ENCODE data around the gene OR6M1. TPM values are rescaled to one million over a fixed set of nuclear protein-coding genes. Genes with fewer than 3 reads are reported as not detected.

The OR6M1 gene
- total and polyA plus RNA-seq, 7 experiments from 2014 or later: not detected

- H3K36me3 ChIP-seq (ENCODE audit: control insufficient read depth in 2 of 3, insufficient read depth in 3 of 3, low read length in 3 of 3): no peaks in the 10 kb centered on the region
- Mint-ChIP-seq H3K4me1 (no peaks in the 10 kb centered on the region), H3K4me3 (no peak overlapping the region), H3K27ac (no peak overlapping the region), H3K9me3 (peaks cover 0 to 4% (median 0%) of the 10 kb centered on the region in 11 donors), H3K27me3 (peaks cover 10 to 15% (median 14%) of the 10 kb centered on the region in 5 donors), H3K36me3 (no peaks in the 10 kb centered on the region)
- CTCF ChIA-PET: no interaction called here
- H3K4me3 ChIP-seq (ENCODE audit: low read length): no peak overlapping the region
- DNase-seq: no peak
- no peaks in the 10 kb centered on the region for H3K4me1 ChIP-seq (ENCODE audit: control insufficient read depth in 2 of 2, insufficient read depth in 2 of 2, low read length in 2 of 2)
- no peaks in the 10 kb centered on the region for H3K9me3 ChIP-seq (ENCODE audit: control insufficient read depth in 2 of 3, low read length in 3 of 3)
- no peak for ATAC-seq
- POLR2A ChIA-PET: no interaction called here
- H3K27me3 ChIP-seq (ENCODE audit: control insufficient read depth in 2 of 2, insufficient read depth in 2 of 2, low read length in 2 of 2): no peaks in the 10 kb centered on the region
- H3K27ac ChIP-seq (ENCODE audit: low read depth, low read length): no peak overlapping the region
- intact Hi-C loops (cut with micrococcal nuclease): no loop called here
Measured at GRCh38 chr11:123770712-123771111, 35.4 kb downstream of the OR6M1 start.

- H3K4me1 Mint-ChIP-seq: peaks cover 0 to 2% (median 0%) of the 10 kb centered on the region in 7 donors
- Histone ChIP-seq H3K36me3 (ENCODE audit: control insufficient read depth in 2 of 3, insufficient read depth in 3 of 3, low read length in 3 of 3) (no peaks in the 10 kb centered on the region), H3K4me1 (ENCODE audit: control insufficient read depth in 2 of 2, insufficient read depth in 2 of 2, low read length in 2 of 2) (no peaks in the 10 kb centered on the region), H3K27me3 (ENCODE audit: control insufficient read depth in 2 of 2, insufficient read depth in 2 of 2, low read length in 2 of 2) (no peaks in the 10 kb centered on the region), H3K9me3 (ENCODE audit: control insufficient read depth in 2 of 3, low read length in 3 of 3) (peaks cover 0 to 12% (median 0%) of the 10 kb centered on the region in 3 experiments), H3K4me3 (ENCODE audit: low read length) (no peak overlapping the region), H3K27ac (ENCODE audit: low read depth, low read length) (no peak overlapping the region)
- no peak overlapping the region for H3K4me3 Mint-ChIP-seq
- ChIA-PET CTCF (no interaction called here), POLR2A (no interaction called here)
- peaks cover 7 to 45% (median 26%) of the 10 kb centered on the region in 11 donors for H3K9me3 Mint-ChIP-seq
- ATAC-seq: no peak
- no peak overlapping the region for H3K27ac Mint-ChIP-seq
- no peak for DNase-seq
- intact Hi-C loops (cut with micrococcal nuclease): no loop called here
- H3K27me3 Mint-ChIP-seq: peaks cover 10 to 30% (median 19%) of the 10 kb centered on the region in 5 donors
- H3K36me3 Mint-ChIP-seq: peaks cover 0 to 15% (median 12%) of the 10 kb centered on the region in 5 donors
Measured at GRCh38 chr11:123765601-123766000, 40.5 kb downstream of the OR6M1 start.

GRCh38 chr11:123762422-123762821 is 43.7 kb downstream of the OR6M1 start:
- H3K27ac ChIP-seq (ENCODE audit: low read depth, low read length): no peak overlapping the region
- Mint-ChIP-seq H3K9me3 (peaks cover 7 to 45% (median 26%) of the 10 kb centered on the region in 11 donors), H3K4me1 (peaks cover 0 to 16% (median 0%) of the 10 kb centered on the region in 7 donors), H3K27ac (no peak overlapping the region), H3K4me3 (no peak overlapping the region), H3K27me3 (peaks cover 8 to 28% (median 13%) of the 10 kb centered on the region in 5 donors), H3K36me3 (peaks cover 0 to 17% (median 15%) of the 10 kb centered on the region in 5 donors)
- POLR2A ChIA-PET: no interaction called here
- peaks cover 0 to 12% (median 0%) of the 10 kb centered on the region in 3 experiments for H3K9me3 ChIP-seq (ENCODE audit: control insufficient read depth in 2 of 3, low read length in 3 of 3)
- CTCF ChIA-PET: no interaction called here
- no peaks in the 10 kb centered on the region for H3K36me3 ChIP-seq (ENCODE audit: control insufficient read depth in 2 of 3, insufficient read depth in 3 of 3, low read length in 3 of 3)
- H3K4me3 ChIP-seq (ENCODE audit: low read length): no peak overlapping the region
- H3K4me1 ChIP-seq (ENCODE audit: control insufficient read depth in 2 of 2, insufficient read depth in 2 of 2, low read length in 2 of 2): no peaks in the 10 kb centered on the region
- DNase-seq (no peak), ATAC-seq (no peak)
- H3K27me3 ChIP-seq (ENCODE audit: control insufficient read depth in 2 of 2, insufficient read depth in 2 of 2, low read length in 2 of 2): no peaks in the 10 kb centered on the region
- intact Hi-C loops (cut with micrococcal nuclease): no loop called here

GRCh38 chr11:123760894-123761293 is 45.3 kb downstream of the OR6M1 start:
- no peak overlapping the region for H3K4me3 Mint-ChIP-seq
- Histone ChIP-seq H3K4me3 (ENCODE audit: low read length) (no peak overlapping the region), H3K36me3 (ENCODE audit: control insufficient read depth in 2 of 3, insufficient read depth in 3 of 3, low read length in 3 of 3) (no peaks in the 10 kb centered on the region), H3K27me3 (ENCODE audit: control insufficient read depth in 2 of 2, insufficient read depth in 2 of 2, low read length in 2 of 2) (no peaks in the 10 kb centered on the region), H3K4me1 (ENCODE audit: control insufficient read depth in 2 of 2, insufficient read depth in 2 of 2, low read length in 2 of 2) (no peaks in the 10 kb centered on the region), H3K9me3 (ENCODE audit: control insufficient read depth in 2 of 3, low read length in 3 of 3) (peaks cover 0 to 12% (median 0%) of the 10 kb centered on the region in 3 experiments), H3K27ac (ENCODE audit: low read depth, low read length) (no peak overlapping the region)
- H3K27ac Mint-ChIP-seq: peak overlapping the region in 1 of 9 donors; percentile 55
- peaks cover 7 to 45% (median 26%) of the 10 kb centered on the region in 11 donors for H3K9me3 Mint-ChIP-seq
- no peak for ATAC-seq
- peaks cover 3 to 25% (median 14%) of the 10 kb centered on the region in 5 donors for H3K27me3 Mint-ChIP-seq
- POLR2A ChIA-PET: no interaction called here
- H3K4me1 Mint-ChIP-seq: peaks cover 0 to 30% (median 0%) of the 10 kb centered on the region in 7 donors
- intact Hi-C loops (cut with micrococcal nuclease): no loop called here
- H3K36me3 Mint-ChIP-seq: peaks cover 0 to 17% (median 15%) of the 10 kb centered on the region in 5 donors
- CTCF ChIA-PET: no interaction called here
- no peak for DNase-seq

GRCh38 chr11:123757976-123758375 is 48.2 kb downstream of the OR6M1 start:
- POLR2A ChIA-PET: no interaction called here
- CTCF ChIA-PET: no interaction called here
- ATAC-seq: no peak
- no peak overlapping the region for H3K4me3 Mint-ChIP-seq
- Histone ChIP-seq H3K27ac (ENCODE audit: low read depth, low read length) (no peak overlapping the region), H3K9me3 (ENCODE audit: control insufficient read depth in 2 of 3, low read length in 3 of 3) (peaks cover 0 to 12% (median 0%) of the 10 kb centered on the region in 3 experiments), H3K36me3 (ENCODE audit: control insufficient read depth in 2 of 3, insufficient read depth in 3 of 3, low read length in 3 of 3) (no peaks in the 10 kb centered on the region), H3K4me1 (ENCODE audit: control insufficient read depth in 2 of 2, insufficient read depth in 2 of 2, low read length in 2 of 2) (no peaks in the 10 kb centered on the region), H3K4me3 (ENCODE audit: low read length) (no peak overlapping the region), H3K27me3 (ENCODE audit: control insufficient read depth in 2 of 2, insufficient read depth in 2 of 2, low read length in 2 of 2) (no peaks in the 10 kb centered on the region)
- DNase-seq: no peak
- H3K9me3 Mint-ChIP-seq: peaks cover 7 to 21% (median 12%) of the 10 kb centered on the region in 11 donors
- H3K4me1 Mint-ChIP-seq: peaks cover 0 to 59% (median 0%) of the 10 kb centered on the region in 7 donors
- intact Hi-C loops (cut with micrococcal nuclease): no loop called here
- H3K36me3 Mint-ChIP-seq: peaks cover 0 to 25% (median 8%) of the 10 kb centered on the region in 5 donors
- no peak overlapping the region for H3K27ac Mint-ChIP-seq
- H3K27me3 Mint-ChIP-seq: peaks cover 1 to 28% (median 18%) of the 10 kb centered on the region in 5 donors

- Mint-ChIP-seq H3K27me3 (peaks cover 1 to 42% (median 38%) of the 10 kb centered on the region in 5 donors), H3K36me3 (peaks cover 0 to 13% (median 0%) of the 10 kb centered on the region in 5 donors), H3K27ac (peak overlapping the region in 1 of 9 donors; percentile 74), H3K9me3 (peaks cover 0 to 5% (median 0%) of the 10 kb centered on the region in 11 donors), H3K4me1 (peaks cover 0 to 67% (median 0%) of the 10 kb centered on the region in 7 donors), H3K4me3 (peak overlapping the region in 1 of 10 donors; percentile 49)
- Histone ChIP-seq H3K27ac (ENCODE audit: low read depth, low read length) (no peak overlapping the region), H3K4me3 (ENCODE audit: low read length) (no peak overlapping the region), H3K9me3 (ENCODE audit: control insufficient read depth in 2 of 3, low read length in 3 of 3) (no peaks in the 10 kb centered on the region), H3K36me3 (ENCODE audit: control insufficient read depth in 2 of 3, insufficient read depth in 3 of 3, low read length in 3 of 3) (no peaks in the 10 kb centered on the region), H3K27me3 (ENCODE audit: control insufficient read depth in 2 of 2, insufficient read depth in 2 of 2, low read length in 2 of 2) (no peaks in the 10 kb centered on the region), H3K4me1 (ENCODE audit: control insufficient read depth in 2 of 2, insufficient read depth in 2 of 2, low read length in 2 of 2) (no peaks in the 10 kb centered on the region)
- ChIA-PET POLR2A (no interaction called here), CTCF (no interaction called here)
- ATAC-seq (no peak), DNase-seq (no peak)
- intact Hi-C loops (cut with micrococcal nuclease): loop anchor here in 1 of 2 donors (1.0 kb wide), 1 partner anchor 15 kb away; the partner anchor contains the start of gene ZNF202
Measured at GRCh38 chr11:123755813-123756212, 50.3 kb downstream of the OR6M1 start.

Measured in naive thymus-derived CD4-positive, alpha-beta T cell (primary cell).